KBM-7 (cell line): ENCODE measurements around the gene NSD1.
"Not testable (repeated sequence)": the region's sequence is repeated elsewhere in the genome, so short reads cannot be mapped to it uniquely, and the experiment has no call there.

Source experiments
- DNase-seq: peaks from one replicate; pipeline ENCODE4 v3.0.0-alpha.2; 2015
- in situ Hi-C: fragments of 300-500 bp; cut with MboI; formaldehyde crosslinking; loops from 2 replicates; pipeline ENCODE4 v1.14.3; 2020; ENCODE audit warnings: low sequenced_read_pairs, low pct_unique_long_range_greater_than_20kb, mixed read lengths

Gene NSD1

GRCh38 chr5:177294632-177295031 lies 161.1 kb downstream of the NSD1 start:
- no peak for DNase-seq
- in situ Hi-C loops = no loop called here

DNA sequence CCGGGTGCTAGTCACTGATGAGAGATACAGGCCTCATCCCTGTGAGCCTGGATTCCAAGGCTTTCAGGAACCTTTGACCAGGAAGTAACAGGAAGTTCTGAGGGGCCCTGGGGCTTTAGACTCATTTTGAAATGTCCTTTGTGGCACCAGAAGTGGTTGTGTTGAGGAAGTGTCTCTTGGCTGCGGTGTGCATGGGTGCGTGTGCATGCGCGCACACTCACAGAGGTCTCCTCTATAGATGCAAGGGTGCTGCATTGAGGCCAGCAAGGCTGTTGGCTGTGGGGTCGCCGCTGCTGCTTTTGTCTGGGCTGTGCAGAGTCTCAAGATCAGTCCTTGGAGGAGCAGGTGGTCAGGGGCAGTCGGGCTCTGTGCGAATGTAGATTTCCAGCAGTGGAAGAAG lies 162.4 kb downstream of the NSD1 start:
- DNase-seq = peak; percentile 28
- in situ Hi-C loops = no loop called here

- DNase-seq = peak; percentile 21
- in situ Hi-C loops = no loop called here
Observed at GRCh38 chr5:177296581-177296980, 163.0 kb downstream of the NSD1 start.

DNA sequence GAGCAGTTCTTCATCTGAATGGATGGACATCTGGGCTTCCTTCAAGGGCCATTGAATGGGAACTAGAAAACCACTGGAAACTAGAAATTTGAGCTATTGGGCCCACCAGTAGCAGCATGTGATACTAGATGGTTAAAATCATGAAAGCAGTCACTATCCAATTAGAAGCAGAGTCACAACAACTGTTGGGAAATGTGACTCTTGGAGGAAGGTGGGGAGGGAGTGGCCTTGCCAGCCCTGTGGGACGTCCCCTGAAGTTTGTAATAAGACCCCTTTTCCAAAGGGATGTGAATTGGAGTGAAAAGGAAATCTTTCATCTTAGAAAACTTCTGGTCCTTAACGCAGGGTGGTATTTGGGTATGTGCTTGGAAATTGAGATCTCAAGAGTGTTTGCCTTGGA lies 164.3 kb downstream of the NSD1 start:
- in situ Hi-C loops = no loop called here
- DNase-seq = no peak

- in situ Hi-C loops = no loop called here
- DNase-seq = no peak
Observed at GRCh38 chr5:177299697-177300096, 166.1 kb downstream of the NSD1 start.

DNA sequence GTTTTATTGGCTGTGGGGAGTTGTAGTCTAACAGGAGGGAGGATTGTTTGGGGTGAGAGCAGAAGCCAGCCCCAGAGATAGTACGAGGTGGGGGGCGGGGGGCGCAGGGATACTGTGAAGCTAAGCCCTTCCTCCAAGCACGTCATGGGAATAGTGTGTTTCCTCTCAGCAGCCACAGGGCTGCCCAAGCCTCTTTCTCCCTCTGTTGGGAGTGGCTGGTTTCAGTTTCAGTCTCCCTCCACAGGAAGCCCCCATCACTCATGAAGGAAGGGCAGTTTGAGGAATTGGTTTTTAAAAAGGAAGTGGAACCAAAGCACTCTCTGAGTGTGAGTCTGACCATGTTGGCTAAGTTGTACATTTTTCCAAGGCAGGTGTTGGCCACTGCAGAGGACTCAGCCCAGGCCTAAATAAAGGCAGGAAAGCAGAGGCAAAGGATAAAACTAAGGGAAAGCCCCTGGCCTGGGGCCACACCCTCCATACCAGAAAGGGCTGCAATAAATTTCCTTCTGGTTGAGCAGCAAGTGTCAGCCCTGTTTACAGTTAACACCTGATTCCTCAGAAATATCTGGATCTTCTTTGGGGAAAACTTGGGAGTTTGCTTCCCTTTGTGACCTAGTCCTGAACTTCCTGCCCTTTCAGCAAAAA lies 166.8 kb downstream of the NSD1 start:
- in situ Hi-C loops = no loop called here
- peak; percentile 96 for DNase-seq

GRCh38 chr5:177300951-177301350 lies 167.4 kb downstream of the NSD1 start:
- in situ Hi-C loops = no loop called here

GRCh38 chr5:177301503-177302165 lies 168.1 kb downstream of the NSD1 start:
- in situ Hi-C loops = no loop called here
- no peak for DNase-seq

More at GRCh38 chr5:177300951-177301350, 167.4 kb downstream of the NSD1 start:
- no peak for DNase-seq

GRCh38 chr5:177302354-177303110 lies 169.0 kb downstream of the NSD1 start:
- no peak for DNase-seq

DNA sequence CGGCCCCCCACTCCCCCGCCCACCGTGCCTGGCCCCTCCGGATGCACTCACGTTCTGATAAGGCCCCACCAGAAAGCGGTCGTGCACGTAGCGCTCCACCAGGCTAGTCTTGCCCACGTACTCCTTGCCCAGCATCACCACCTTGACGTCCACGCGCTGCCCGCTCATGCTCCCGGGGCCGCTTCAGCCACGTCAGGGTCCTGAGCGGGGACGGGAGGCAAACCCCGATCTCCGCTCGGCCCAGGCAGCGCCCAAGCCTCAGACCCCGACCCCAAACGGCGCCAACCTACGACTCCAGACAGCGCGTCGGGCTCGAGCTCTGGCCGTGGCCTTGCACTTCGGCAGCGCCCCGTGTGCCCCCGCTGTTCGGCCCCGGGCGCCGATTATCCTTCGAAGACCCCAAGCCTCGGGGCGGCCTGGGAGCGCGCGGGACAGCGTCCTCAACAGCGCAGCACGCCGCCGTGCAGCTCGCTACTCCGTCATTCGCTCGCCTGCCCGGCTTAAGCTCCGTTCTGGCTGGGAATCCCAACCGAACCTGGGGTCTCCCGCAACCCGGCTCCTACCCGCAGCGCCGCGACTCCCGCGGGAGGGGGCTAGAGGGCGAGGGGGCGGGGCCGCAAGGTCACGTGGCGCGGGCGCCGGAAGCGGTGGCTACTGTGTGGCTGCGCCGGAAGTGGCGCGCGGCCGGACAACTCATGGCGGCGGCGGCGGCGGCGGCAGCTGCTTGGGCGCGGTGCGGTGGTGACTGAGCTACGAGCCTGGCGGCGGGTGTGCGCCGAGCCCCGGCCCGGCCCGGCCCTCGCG lies 169.8 kb downstream of the NSD1 start, which contains the start of the genes PRELID1 and RAB24:
TSS of gene PRELID1 (plus strand) at position 679 of the 804 bp plus-strand sequence. CDS start 187 bp downstream, outside the sequence.
TSS of gene RAB24 (minus strand) at position 599 of the 804 bp plus-strand sequence. CDS start at position 168, 431 bp downstream.
- in situ Hi-C loops = no loop called here
- DNase-seq = peak; percentile 82

More at GRCh38 chr5:177302354-177303110, 169.0 kb downstream of the NSD1 start:
- in situ Hi-C loops = no loop called here

DNA sequence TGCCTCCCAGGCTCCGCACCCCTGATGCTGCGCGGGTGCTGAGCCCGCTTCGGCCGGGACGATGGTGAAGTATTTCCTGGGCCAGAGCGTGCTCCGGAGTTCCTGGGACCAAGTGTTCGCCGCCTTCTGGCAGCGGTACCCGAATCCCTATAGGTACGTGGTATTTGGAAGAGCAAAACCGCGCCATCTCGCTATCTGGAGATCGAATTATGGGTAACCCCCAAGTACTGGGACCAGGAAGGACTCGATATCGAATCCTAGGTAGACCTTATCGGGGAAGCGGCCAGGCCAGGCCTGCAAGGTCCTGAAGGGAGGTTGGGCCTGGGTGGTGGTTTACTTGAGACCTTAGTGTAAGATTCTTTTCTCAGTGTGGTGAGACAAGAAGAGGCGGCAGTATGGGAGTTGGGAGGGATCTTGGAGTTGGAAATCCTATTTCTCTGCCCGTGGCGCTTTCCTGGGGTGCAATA lies 170.4 kb downstream of the NSD1 start:
- DNase-seq = peak; percentile 17
- in situ Hi-C loops = no loop called here

- DNase-seq = peak; percentile 31
- in situ Hi-C loops = no loop called here
Observed at GRCh38 chr5:177304392-177305119, 171.0 kb downstream of the NSD1 start.

DNA sequence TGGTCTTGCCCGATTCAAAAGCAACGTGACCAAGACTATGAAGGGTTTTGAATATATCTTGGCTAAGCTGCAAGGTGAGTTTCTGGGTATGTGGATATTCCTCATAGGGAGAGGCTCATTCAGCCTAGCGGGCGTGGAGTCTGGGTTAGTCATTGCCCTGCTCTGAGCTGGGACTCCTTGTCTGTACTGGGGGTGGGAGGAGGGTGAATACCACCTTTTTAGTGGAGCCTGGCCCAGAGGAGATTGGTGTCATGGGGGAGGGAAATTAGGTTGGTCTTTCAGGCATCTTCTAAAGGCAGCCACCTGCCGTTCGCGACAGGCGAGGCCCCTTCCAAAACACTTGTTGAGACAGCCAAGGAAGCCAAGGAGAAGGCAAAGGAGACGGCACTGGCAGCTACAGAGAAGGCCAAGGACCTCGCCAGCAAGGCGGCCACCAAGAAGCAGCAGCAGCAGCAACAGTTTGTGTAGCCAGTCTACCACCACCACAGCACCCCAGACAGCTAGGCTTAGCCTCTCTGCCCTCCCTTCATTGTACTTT lies 172.6 kb downstream of the NSD1 start:
- in situ Hi-C loops, DNase-seq: not testable (repeated sequence)

- in situ Hi-C loops = no loop called here
- peak; percentile 71 for DNase-seq
Observed at GRCh38 chr5:177306674-177307543, 173.3 kb downstream of the NSD1 start.

- in situ Hi-C loops = no loop called here
- no peak for DNase-seq
Observed at GRCh38 chr5:177307544-177308363, 174.2 kb downstream of the NSD1 start.

DNA sequence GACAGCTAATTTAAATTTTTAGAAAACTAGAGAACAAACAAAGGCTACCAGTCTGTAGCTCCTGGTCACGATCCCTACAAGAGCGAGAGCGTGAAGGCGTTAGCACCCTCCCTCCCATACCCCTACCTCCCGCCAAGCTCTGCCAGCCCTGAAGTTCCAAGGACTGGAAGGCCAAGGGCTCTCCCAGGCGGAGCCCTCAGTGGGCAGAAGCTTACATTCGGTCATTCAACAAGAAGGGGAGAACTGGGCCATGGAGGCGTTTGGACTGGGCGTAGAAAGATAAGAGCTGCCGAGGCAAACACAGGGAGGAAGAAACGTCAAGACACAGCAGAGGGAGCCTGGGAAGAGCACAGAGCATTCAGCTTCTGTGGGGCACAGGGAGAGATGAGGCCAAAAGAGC lies 175.2 kb downstream of the NSD1 start:
- DNase-seq = no peak

More for the DNA sequence above, 175.2 kb downstream of the NSD1 start:
- in situ Hi-C loops = no loop called here
